ENCODE data around the gene GSTT2B.
A peak's percentile ranks its signal among the peaks of the same experiment; 100 is the strongest.
"Not testable (repeated sequence)": the region's sequence is repeated elsewhere in the genome, so short reads cannot be mapped to it uniquely, and the experiment has no call there.

GSTT2B gene

DNA sequence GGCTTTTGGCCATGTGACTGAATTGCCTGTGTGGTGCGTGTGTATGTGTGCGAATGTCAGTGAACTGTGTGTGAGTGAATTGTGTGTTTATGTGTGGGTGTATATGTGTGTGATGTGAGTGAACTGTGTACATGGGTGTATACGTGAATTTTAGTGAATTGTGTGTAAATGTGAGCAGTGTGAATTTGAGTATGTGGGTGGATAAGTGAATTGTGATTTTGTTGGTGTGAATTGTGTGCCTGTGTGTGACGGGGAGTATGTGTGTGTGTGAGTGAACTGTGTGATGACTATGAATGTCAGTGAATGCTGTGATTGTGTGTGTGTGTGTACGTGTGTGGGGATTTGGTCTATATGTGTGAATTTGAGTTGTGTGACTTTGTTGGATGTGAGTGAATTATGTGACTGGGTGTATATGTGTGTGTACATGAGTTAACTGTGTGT is 9.2 kb upstream of the GSTT2B start:
- DNase-seq: no peak
- Mint-ChIP-seq H3K27ac (peak overlapping the region; percentile 48), H3K27me3 (no peaks in the 10 kb centered on the region), H3K9me3 (no peaks in the 10 kb centered on the region), H3K4me3 (peak overlapping the region; percentile 2), H3K4me1 (peaks cover 20% of the 10 kb centered on the region), H3K36me3 (ENCODE audit: low read depth) (peaks cover 21% of the 10 kb centered on the region)
- no peak for ATAC-seq

DNA sequence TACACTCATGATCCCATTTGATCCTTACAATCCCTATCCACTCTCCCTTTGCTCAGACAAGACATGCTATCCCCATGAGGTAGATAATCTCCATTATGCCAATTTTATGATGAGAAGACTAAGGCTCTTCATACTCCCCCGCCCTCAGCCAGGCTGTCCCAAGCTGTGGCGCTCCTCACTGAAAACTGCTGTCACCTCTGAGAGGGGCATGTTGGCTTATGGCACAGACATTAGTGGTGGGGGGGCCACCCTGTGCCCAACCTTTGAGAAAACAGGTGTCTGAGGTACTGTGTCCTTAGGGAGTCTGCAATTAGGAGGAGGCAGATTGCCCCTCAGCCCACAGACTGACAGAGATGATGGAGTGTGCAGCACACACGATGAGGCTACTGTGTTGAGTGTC is 8.1 kb upstream of the GSTT2B start:
- Mint-ChIP-seq H3K27ac (peak overlapping the region; percentile 28), H3K36me3 (ENCODE audit: low read depth) (peaks cover 21% of the 10 kb centered on the region), H3K27me3 (no peaks in the 10 kb centered on the region), H3K4me1 (peaks cover 20% of the 10 kb centered on the region), H3K9me3 (no peaks in the 10 kb centered on the region), H3K4me3 (peak overlapping the region; percentile 28)
- DNase-seq (no peak), ATAC-seq (no peak)

DNA sequence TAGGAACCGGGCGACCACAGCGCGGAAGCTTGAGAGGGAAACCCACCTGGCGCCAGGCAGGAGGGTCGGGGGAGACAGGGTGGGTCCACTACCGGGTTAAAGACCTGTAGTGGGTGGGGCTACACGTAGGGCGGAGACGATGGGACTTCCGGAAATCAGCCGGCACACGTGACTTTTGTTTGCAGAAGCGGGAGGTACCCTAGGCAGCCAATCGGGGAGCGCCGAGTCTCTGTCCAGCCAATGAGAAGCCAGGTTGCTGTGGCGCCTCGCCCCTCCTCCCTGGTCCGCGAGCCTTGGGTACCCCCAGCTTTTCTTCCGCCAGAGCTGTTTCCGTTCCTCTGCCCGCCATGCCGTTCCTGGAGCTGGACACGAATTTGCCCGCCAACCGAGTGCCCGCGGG is 5.6 kb upstream of the GSTT2B start, which contains the start of gene DDTL:
TSS of gene DDTL (plus strand) at position 321 of the 400 bp plus-strand sequence. CDS start at position 348, 27 bp downstream.
- H3K9me3 Mint-ChIP-seq, H3K27me3 Mint-ChIP-seq, H3K4me3 Mint-ChIP-seq, DNase-seq, H3K27ac Mint-ChIP-seq: not testable (repeated sequence)
- Mint-ChIP-seq H3K4me1 (peaks cover 17% of the 10 kb centered on the region), H3K36me3 (ENCODE audit: low read depth) (peaks cover 19% of the 10 kb centered on the region)
- peak; percentile 96 for ATAC-seq

DNA sequence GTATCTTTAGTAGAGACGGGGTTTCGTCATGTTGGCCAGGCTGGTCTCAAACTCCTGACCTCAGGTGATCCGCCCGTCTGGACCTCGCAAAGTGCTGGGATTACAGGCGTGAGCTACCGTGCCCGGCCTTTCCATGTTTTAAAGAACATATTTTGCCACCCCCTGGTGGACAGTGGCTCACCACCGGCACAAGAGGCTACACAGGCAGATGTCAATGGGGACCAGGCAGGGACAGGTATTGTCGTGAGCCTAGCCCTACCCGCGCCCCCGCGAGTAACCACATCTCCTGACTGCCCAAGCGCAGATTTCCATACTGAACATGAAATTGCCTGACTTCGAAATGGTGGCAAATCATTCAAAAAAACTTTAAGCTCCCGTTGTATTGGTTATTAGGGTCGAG is 5.1 kb upstream of the GSTT2B start:
- H3K4me3 Mint-ChIP-seq, DNase-seq, H3K27me3 Mint-ChIP-seq, ATAC-seq, H3K27ac Mint-ChIP-seq, H3K9me3 Mint-ChIP-seq: not testable (repeated sequence)
- Mint-ChIP-seq H3K36me3 (ENCODE audit: low read depth) (peaks cover 14% of the 10 kb centered on the region), H3K4me1 (peaks cover 17% of the 10 kb centered on the region)

DNA sequence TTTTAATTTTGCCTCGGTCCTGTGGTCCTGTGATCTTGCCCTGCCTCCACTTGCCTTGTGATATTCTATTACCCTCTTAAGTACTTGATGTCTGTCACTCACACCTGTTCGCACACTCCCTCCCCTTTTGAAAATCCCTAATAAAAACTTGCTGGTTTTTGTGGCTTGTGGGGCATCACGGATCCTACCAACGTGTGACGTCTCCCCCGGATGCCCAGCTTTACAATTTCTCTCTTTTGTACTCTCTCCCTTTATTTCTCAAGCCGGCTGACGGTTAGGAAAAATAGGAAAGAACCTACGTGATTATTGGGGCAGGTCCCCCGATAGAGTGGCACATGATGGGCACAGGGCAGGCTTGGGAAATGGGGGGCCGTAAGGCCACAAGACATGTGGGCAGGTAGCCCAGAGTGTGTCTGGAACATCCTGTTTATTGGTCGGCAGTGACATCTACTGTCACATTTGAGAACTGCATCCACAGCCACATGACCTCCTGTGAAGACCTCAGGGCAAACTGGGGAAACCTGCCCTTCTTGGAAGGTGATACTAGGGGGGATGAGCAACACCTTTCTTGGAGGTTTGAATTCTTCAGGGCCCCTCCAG is 4.6 kb downstream of the GSTT2B start:
- ATAC-seq: peak; percentile 89
- H3K36me3 Mint-ChIP-seq (ENCODE audit: low read depth): not testable (repeated sequence)
- peak overlapping the region; percentile 53 for H3K27ac Mint-ChIP-seq

GRCh38 chr22:23955886-23956285 is 5.1 kb downstream of the GSTT2B start:
- not testable (repeated sequence) for H3K36me3 Mint-ChIP-seq (ENCODE audit: low read depth); DNase-seq; H3K27me3 Mint-ChIP-seq; H3K4me3 Mint-ChIP-seq; ATAC-seq; H3K9me3 Mint-ChIP-seq; H3K27ac Mint-ChIP-seq; H3K4me1 Mint-ChIP-seq

More for the DNA sequence above, 4.6 kb downstream of the GSTT2B start:
- H3K27me3 Mint-ChIP-seq, H3K4me3 Mint-ChIP-seq, H3K9me3 Mint-ChIP-seq, H3K4me1 Mint-ChIP-seq: not testable (repeated sequence)
- DNase-seq: peak; percentile 83

GRCh38 chr22:23954991-23955305 is 6.0 kb downstream of the GSTT2B start:
- not testable (repeated sequence) for ATAC-seq; H3K36me3 Mint-ChIP-seq (ENCODE audit: low read depth); H3K4me3 Mint-ChIP-seq; H3K4me1 Mint-ChIP-seq; H3K27ac Mint-ChIP-seq; H3K27me3 Mint-ChIP-seq; H3K9me3 Mint-ChIP-seq; DNase-seq

DNA sequence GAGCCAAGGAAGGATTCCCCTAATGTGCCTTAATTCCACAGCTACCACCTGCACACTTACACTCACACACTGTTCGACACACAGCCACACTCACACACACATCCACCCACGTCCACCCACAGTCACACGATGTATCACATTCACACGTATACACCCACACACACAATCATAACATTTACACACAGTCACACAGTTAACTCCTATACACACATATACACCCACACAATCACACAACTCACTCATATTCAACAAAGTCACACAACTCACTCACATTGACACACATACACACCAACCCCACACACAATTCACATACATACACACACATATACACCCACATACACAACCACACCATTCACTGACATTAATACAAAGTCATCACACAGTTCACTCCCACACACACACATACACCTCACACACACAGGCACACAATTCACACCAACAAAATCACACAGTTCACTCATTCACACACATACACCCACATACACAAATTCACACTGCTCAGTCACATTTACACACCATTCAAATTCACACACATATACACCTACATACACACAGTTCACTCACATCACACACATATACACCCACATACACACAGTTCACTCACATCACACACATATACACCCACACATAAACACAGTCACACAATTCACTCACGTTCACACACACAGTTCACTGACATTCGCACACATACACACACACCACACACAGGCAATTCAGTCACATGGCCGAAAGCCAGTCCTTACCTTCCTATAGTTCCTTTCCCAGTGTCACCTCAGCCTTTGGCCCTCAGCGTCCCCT is 6.6 kb downstream of the GSTT2B start:
- not testable (repeated sequence) for H3K36me3 Mint-ChIP-seq (ENCODE audit: low read depth); H3K9me3 Mint-ChIP-seq; H3K27ac Mint-ChIP-seq

DNA sequence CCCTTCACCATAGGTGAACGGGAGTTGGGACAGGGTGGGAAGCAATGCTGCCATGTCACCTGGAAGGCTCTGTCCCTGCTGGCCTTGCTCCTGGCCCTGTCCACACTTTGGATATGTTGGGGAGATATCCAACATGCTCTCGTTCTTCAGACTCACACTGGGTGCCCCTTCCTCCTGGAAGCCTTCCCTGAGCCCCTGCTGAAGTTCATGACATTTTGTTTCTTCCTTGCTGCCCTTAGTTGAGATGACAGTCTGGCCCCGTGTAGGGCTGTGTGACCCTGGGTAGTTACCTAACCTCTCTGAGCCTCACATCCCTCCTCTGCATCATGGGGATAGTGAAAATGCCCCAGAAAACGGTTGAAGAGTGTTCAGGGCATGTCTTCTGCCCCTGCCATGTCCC is 7.5 kb downstream of the GSTT2B start:
- H3K4me1 Mint-ChIP-seq, H3K27ac Mint-ChIP-seq, H3K27me3 Mint-ChIP-seq: not testable (repeated sequence)

More for the DNA sequence above, 6.6 kb downstream of the GSTT2B start:
- not testable (repeated sequence) for ATAC-seq, DNase-seq, H3K27me3 Mint-ChIP-seq, H3K4me1 Mint-ChIP-seq, H3K4me3 Mint-ChIP-seq

GRCh38 chr22:23952794-23953405 is 8.1 kb downstream of the GSTT2B start:
- H3K4me3 Mint-ChIP-seq; DNase-seq; H3K9me3 Mint-ChIP-seq; H3K36me3 Mint-ChIP-seq (ENCODE audit: low read depth); H3K27me3 Mint-ChIP-seq; H3K4me1 Mint-ChIP-seq; ATAC-seq; H3K27ac Mint-ChIP-seq: not testable (repeated sequence)

More for the DNA sequence above, 7.5 kb downstream of the GSTT2B start:
- not testable (repeated sequence) for H3K36me3 Mint-ChIP-seq (ENCODE audit: low read depth); H3K9me3 Mint-ChIP-seq; DNase-seq; H3K4me3 Mint-ChIP-seq; ATAC-seq

GRCh38 chr22:23951383-23951782 is 9.6 kb downstream of the GSTT2B start:
- DNase-seq; ATAC-seq; H3K36me3 Mint-ChIP-seq (ENCODE audit: low read depth); H3K4me3 Mint-ChIP-seq; H3K4me1 Mint-ChIP-seq; H3K27ac Mint-ChIP-seq; H3K27me3 Mint-ChIP-seq; H3K9me3 Mint-ChIP-seq: not testable (repeated sequence)

- H3K27me3 Mint-ChIP-seq; DNase-seq; H3K4me3 Mint-ChIP-seq; H3K36me3 Mint-ChIP-seq (ENCODE audit: low read depth); ATAC-seq; H3K4me1 Mint-ChIP-seq; H3K9me3 Mint-ChIP-seq; H3K27ac Mint-ChIP-seq: not testable (repeated sequence)
These were observed 11.2 kb downstream of the GSTT2B start for GRCh38 chr22:23949764-23950163.

DNA sequence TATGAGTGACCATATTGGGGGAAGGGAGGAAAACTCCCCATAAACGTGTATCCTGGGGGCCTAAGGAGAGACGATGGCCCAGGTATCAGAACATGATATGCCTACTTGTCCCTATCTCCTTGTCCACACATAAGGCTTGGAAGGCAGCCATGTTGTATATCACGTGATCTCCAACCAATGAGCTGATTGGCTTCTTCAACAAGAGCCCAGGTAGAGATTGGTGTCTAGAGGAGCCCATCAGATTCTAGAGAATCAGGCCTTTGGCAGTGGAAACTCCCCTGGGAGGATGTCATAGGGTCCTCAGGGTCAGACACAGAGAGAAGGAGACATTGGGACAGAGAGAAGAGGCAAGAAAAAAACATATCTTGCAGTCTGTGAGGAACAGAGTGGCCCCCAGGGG is 13.6 kb downstream of the GSTT2B start:
- not testable (repeated sequence) for H3K36me3 Mint-ChIP-seq (ENCODE audit: low read depth); ATAC-seq

DNA sequence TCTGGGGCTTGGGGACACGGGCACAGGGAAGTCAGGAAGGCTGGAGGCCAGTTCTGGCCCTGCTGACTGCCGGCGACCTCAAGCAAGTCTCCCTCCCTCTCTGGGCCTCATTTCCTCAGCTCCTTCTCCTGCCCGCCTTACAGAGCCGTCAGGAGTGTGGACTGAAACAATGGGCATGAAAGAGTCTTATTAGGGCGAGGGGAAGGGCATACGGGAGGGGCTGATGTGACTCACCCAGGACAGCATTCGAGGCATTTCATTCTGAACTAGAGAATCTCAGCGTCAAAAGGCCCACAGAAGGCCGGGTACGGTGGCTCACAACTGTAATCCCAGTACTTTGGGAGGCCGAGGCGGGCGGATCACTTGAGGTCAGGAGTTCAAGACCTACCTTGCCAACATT is 20.8 kb downstream of the GSTT2B start:
- DNase-seq; H3K36me3 Mint-ChIP-seq (ENCODE audit: low read depth); ATAC-seq; H3K27ac Mint-ChIP-seq; H3K4me3 Mint-ChIP-seq; H3K9me3 Mint-ChIP-seq; H3K27me3 Mint-ChIP-seq; H3K4me1 Mint-ChIP-seq: not testable (repeated sequence)

More for the DNA sequence above, 13.6 kb downstream of the GSTT2B start:
- DNase-seq, H3K4me3 Mint-ChIP-seq, H3K27ac Mint-ChIP-seq, H3K4me1 Mint-ChIP-seq, H3K27me3 Mint-ChIP-seq, H3K9me3 Mint-ChIP-seq: not testable (repeated sequence)

GRCh38 chr22:23939017-23939357 is 22.0 kb downstream of the GSTT2B start:
- H3K36me3 Mint-ChIP-seq (ENCODE audit: low read depth): no peaks in the 10 kb centered on the region
- no peak overlapping the region for H3K27ac Mint-ChIP-seq
- H3K4me3 Mint-ChIP-seq: no peak overlapping the region
- no peak for ATAC-seq
- no peaks in the 10 kb centered on the region for H3K4me1 Mint-ChIP-seq
- H3K27me3 Mint-ChIP-seq: peaks cover 2% of the 10 kb centered on the region
- DNase-seq: no peak
- H3K9me3 Mint-ChIP-seq: no peaks in the 10 kb centered on the region

Data from activated naive CD8-positive, alpha-beta T cell treated with anti-CD3 and anti-CD28 coated beads, Interleukin-2, amount 50 U/mL, for 24 hours (primary cell).